A549 (cell line): ENCODE data around the gene ADM2. TPM values are rescaled to one million over a fixed set of nuclear protein-coding genes. Genes with fewer than 3 reads are reported as not detected.

Experiments used
- ATAC-seq, 2 experiments: fragments of 200-7000 bp in 1 of 2; fragments of >200 bp in 1 of 2; cut with Nextera tagmentation in 1 of 2; cut with Tn5 transposase in 1 of 2; 3 replicates each; pipeline versions ENCODE4 v1.8.0 to v1.9.1; 2018 to 2020; ENCODE audit warnings: mild to moderate bottlenecking in 1 of 2, moderate library complexity in 1 of 2
- CTCF ChIA-PET: fragments of 300-600 bp; sonication (Branson Sonifier 250); formaldehyde crosslinking; extraction: SDS; loops from one replicate; lab custom pipeline; 2021; ENCODE audit warnings: antibody characterized with exemption, inconsistent platforms; lab: Yijun Ruan, JAX
- POLR2A ChIA-PET: fragments of 350-600 bp; formaldehyde crosslinking; extraction: SDS; loops from one replicate; lab custom pipeline; 2021; ENCODE audit warnings: antibody characterized with exemption, inconsistent platforms; lab: Yijun Ruan, JAX
- DNase-seq, 2 experiments: peaks; one replicate each; pipeline versions ENCODE4 v3.0.0 to v3.0.0-alpha.2; 2011 to 2016; ENCODE audit warnings: low read depth in 1 of 2, low spot score in 1 of 2
- FAIRE-seq: peaks from 2 replicates; lab custom pipeline; 2011; peaks lifted over from hg19 to GRCh38; lab: Jason Lieb, UNC
- H3K27ac ChIP-seq, 2 experiments: fragments of >200 bp; sonication (Bioruptor Twin); formaldehyde crosslinking; 3 replicates each; pipeline ENCODE4 v1.5.1; 2016 to 2017
- H3K4me1 ChIP-seq: fragments of >200 bp; sonication (Bioruptor Twin); formaldehyde crosslinking; 3 replicates; pipeline ENCODE4 v1.6.1; 2016
- H3K4me2 ChIP-seq: fragments of >200 bp; sonication (Bioruptor Twin); formaldehyde crosslinking; 3 replicates; pipeline ENCODE4 v1.6.1; 2016
- H3K4me3 ChIP-seq: fragments of >200 bp; sonication (Bioruptor Twin); formaldehyde crosslinking; 3 replicates; pipeline ENCODE4 v1.5.1; 2016
- H3K9me3 ChIP-seq: fragments of >200 bp; sonication (Bioruptor Twin); formaldehyde crosslinking; 3 replicates; pipeline ENCODE4 v1.6.1; 2016
- ATOH8 ChIP-seq: fragments of 250-450 bp; sonication (Bioruptor Pico); IDR thresholded peaks from 2 replicates; pipeline ENCODE4 v1.5.0; 2020; ENCODE audit warnings: low read depth, mild to moderate bottlenecking, moderate library complexity
- CTCF ChIP-seq: fragments of >200 bp; sonication (Bioruptor Twin); formaldehyde crosslinking; IDR thresholded peaks from 3 replicates; pipeline ENCODE4 v1.5.1; 2016
- EHF ChIP-seq: fragments of 250-450 bp; sonication (Bioruptor Pico); IDR thresholded peaks from 2 replicates; pipeline ENCODE4 v1.5.0; 2020; ENCODE audit warnings: mild to moderate bottlenecking
- EHMT2 ChIP-seq: fragments of 200-600 bp; sonication (generic); IDR thresholded peaks from 2 replicates; pipeline ENCODE4 v1.6.1; 2016; ENCODE audit warnings: antibody characterized with exemption, low read depth, mild to moderate bottlenecking, moderate library complexity
- ELK1 ChIP-seq: fragments of 150-350 bp; IDR thresholded peaks from 2 replicates; pipeline ENCODE4 v1.6.1; 2014; ENCODE audit warnings: low read depth, mild to moderate bottlenecking, low read length
- EP300 ChIP-seq, 2 experiments: fragments of >200 bp; sonication (Bioruptor Twin); formaldehyde crosslinking; IDR thresholded peaks; 2 replicates in 1 of 2; 3 replicates in 1 of 2; pipeline ENCODE4 v1.6.1; 2016 to 2017
- HEYL ChIP-seq: fragments of 250-450 bp; sonication (Bioruptor Pico); IDR thresholded peaks from 2 replicates; pipeline ENCODE4 v1.8.0; 2021; ENCODE audit warnings: mild to moderate bottlenecking, moderate library complexity
- HMGXB4 ChIP-seq: fragments of 250-450 bp; sonication (Bioruptor Pico); IDR thresholded peaks from 2 replicates; pipeline ENCODE4 v1.5.0; 2021; ENCODE audit warnings: mild to moderate bottlenecking, moderate library complexity, borderline replicate concordance
- HOXA7 ChIP-seq: fragments of 250-450 bp; sonication (Bioruptor Pico); IDR thresholded peaks from 2 replicates; pipeline ENCODE4 v1.5.0; 2020; ENCODE audit warnings: mild to moderate bottlenecking, moderate library complexity
- KDM1A ChIP-seq: fragments of 200-600 bp; sonication (generic); IDR thresholded peaks from 2 replicates; pipeline ENCODE4 v1.6.1; 2016; ENCODE audit warnings: low read depth, mild to moderate bottlenecking
- MAFK ChIP-seq: fragments of 450-650 bp; IDR thresholded peaks from 2 replicates; pipeline ENCODE4 v1.6.1; 2014; ENCODE audit not compliant: partially characterized antibody
- MAX ChIP-seq: IDR thresholded peaks from 2 replicates; pipeline ENCODE4 v1.6.1; 2012
- MAZ ChIP-seq: fragments of 150-350 bp; IDR thresholded peaks from 2 replicates; pipeline ENCODE4 v1.6.1; 2014; ENCODE audit warnings: antibody characterized with exemption, low read depth, low read length, borderline replicate concordance
- MYC ChIP-seq: IDR thresholded peaks from 2 replicates; pipeline ENCODE4 v1.6.1; 2012; ENCODE audit warnings: mild to moderate bottlenecking, inconsistent platforms, low read length, improper control_type of control experiment, borderline replicate concordance
- PBX3 ChIP-seq: IDR thresholded peaks from 2 replicates; pipeline ENCODE4 v1.6.1; 2012
- POLR2A ChIP-seq: IDR thresholded peaks from 2 replicates; pipeline ENCODE4 v1.6.1; 2012; ENCODE audit warnings: mild to moderate bottlenecking, low read length
- RAD21 ChIP-seq, 2 experiments: fragments of >200 bp in 1 of 2; sonication (Bioruptor Twin) in 1 of 2; formaldehyde crosslinking in 1 of 2; IDR thresholded peaks in 1 of 2; conservative IDR thresholded peaks in 1 of 2; 2 replicates in 1 of 2; 3 replicates in 1 of 2; pipeline ENCODE4 v1.6.1; 2012 to 2018; ENCODE audit warnings: inconsistent platforms in 1 of 2
- RFX5 ChIP-seq: fragments of 450-650 bp; IDR thresholded peaks from 2 replicates; pipeline ENCODE4 v1.7.1; 2014; ENCODE audit warnings: antibody characterized with exemption, mild to moderate bottlenecking, moderate library complexity
- SMC3 ChIP-seq: fragments of >200 bp; sonication (Bioruptor Twin); formaldehyde crosslinking; IDR thresholded peaks from 3 replicates; pipeline ENCODE4 v1.6.1; 2018; ENCODE audit warnings: inconsistent platforms
- TFCP2L1 ChIP-seq: fragments of 250-450 bp; sonication (Bioruptor Pico); IDR thresholded peaks from 2 replicates; pipeline ENCODE4 v1.5.0; 2021; ENCODE audit warnings: mild to moderate bottlenecking
- WGBS: methylation state at CpG from one replicate; pipeline ENCODE4 v1.1.6; 2017; ENCODE audit errors: missing lambda C conversion rate; 5-methylcytosine and 5-hydroxymethylcytosine counted together
- polyA plus RNA-seq, 4 experiments: library from polyadenylated mRNA; depleted of rRNA in 3 of 4; stranded (reverse); fragments of >200 nt; fragmentation: RNase III in 1 of 4; extraction: RNeasy Plus Mini Kit Qiagen cat#74134 plus additional on column Dnase treatment in 1 of 4; gene quantifications; 2 replicates in 3 of 4; 3 replicates in 1 of 4; pipeline ENCODE4 v1.2.3, GENCODE V29; 2011 to 2017

The ADM2 gene
- polyA plus RNA-seq, 2 of the 4 experiments (the other 2 are of a cell fraction), result 0.50 to 1.1 TPM

- TF ChIP-seq PBX3 (no peak), EHF (no peak), MAZ (no peak), ELK1 (no peak)
Observed at GRCh38 chr22:50487290-50488005, 6.1 kb downstream of the ADM2 start (continued).

- ATAC-seq (no peak), DNase-seq (no peak), FAIRE-seq (no peak)
- Histone ChIP-seq H3K9me3 (no peaks in the 10 kb centered on the region), H3K4me2 (no peak overlapping the region), H3K4me1 (peaks cover 24% of the 10 kb centered on the region; the same call in 2 of the 3 replicates), H3K4me3 (no peak overlapping the region), H3K27ac (no peak overlapping the region)
- POLR2A ChIA-PET, result no interaction called here
- CTCF ChIA-PET, result interaction anchor here (1.5 to 1.9 kb wide), 2 partner anchors 10 to 133 kb away, joined by 4 to 9 read pairs; no protein-coding TSS in a partner anchor
- whole genome bisulfite sequencing, result 85% methylated on average over 5 of the region's 18 CpGs
- TF ChIP-seq POLR2A (no peak), CTCF (no peak), RFX5 (no peak), MAFK (no peak), HOXA7 (CRISPR knock-in tag) (no peak), KDM1A (no peak), EHMT2 (no peak), TFCP2L1 (CRISPR knock-in tag) (no peak), HEYL (CRISPR knock-in tag) (no peak), EP300 (IDR thresholded peaks at IDR 0.05) (no peak), SMC3 (no peak), MYC (no peak), RAD21 (conservative IDR thresholded peaks at IDR 0.05 in 1 of 2, IDR thresholded peaks at IDR 0.05 in 1 of 2) (no peak), HMGXB4 (CRISPR knock-in tag) (no peak), MAZ (no peak), MAX (no peak), ATOH8 (CRISPR knock-in tag) (no peak)
Observed at GRCh38 chr22:50488006-50488677, 6.8 kb downstream of the ADM2 start.
